Caco-2 (cell line): Measurements from ENCODE around the gene RPL10. TPM values are rescaled to one million over a fixed set of nuclear protein-coding genes. Genes with fewer than 3 reads are reported as not detected.

ENCODE experiments used
- BruUV-seq: library from RNA; stranded (reverse); fragments of 400-500 nt; replicated peaks from 2 replicates; lab custom pipeline; 2021; lab: Mats Ljungman, UMichigan
- CTCF ChIA-PET: fragments of 300-600 bp; sonication (Branson Sonifier 250); formaldehyde crosslinking; loops from one replicate; lab custom pipeline; 2022; ENCODE audit warnings: antibody characterized with exemption; lab: Charles Lee
- POLR2A ChIA-PET: fragments of 300-600 bp; sonication (Branson Sonifier 250); formaldehyde crosslinking; loops from one replicate; lab custom pipeline; 2022; ENCODE audit warnings: antibody characterized with exemption; lab: Charles Lee
- DNase-seq, 2 experiments: peaks; one replicate each; pipeline versions ENCODE4 v3.0.0 to v3.0.0-alpha.2; 2020 to 2022
- H3K27me3 ChIP-seq: replicated peaks from 2 replicates; pipeline ENCODE4 v1.6.0; 2011; ENCODE audit warnings: low read length; ENCODE audit not compliant: control insufficient read depth, insufficient read depth
- H3K36me3 ChIP-seq: 2 replicates; pipeline ENCODE4 v1.5.1; 2011; ENCODE audit warnings: low read length; ENCODE audit not compliant: control insufficient read depth, insufficient read depth
- H3K4me1 ChIP-seq: fragments of 250-450 bp; sonication (Bioruptor Pico); 2 replicates; pipeline ENCODE4 v1.5.1; 2020; ENCODE audit warnings: mild to moderate bottlenecking
- H3K4me3 ChIP-seq: 2 replicates; pipeline ENCODE4 v1.5.1; 2011; ENCODE audit warnings: low read depth, mild to moderate bottlenecking, control low read depth, low read length
- H3K9me3 ChIP-seq: fragments of 250-450 bp; sonication (Bioruptor Pico); 2 replicates; pipeline ENCODE4 v1.5.1; 2020; ENCODE audit warnings: mild to moderate bottlenecking, moderate library complexity
- H3K27ac Mint-ChIP-seq: one replicate; pipeline ENCODE4 v1.8.0; 2022; ENCODE audit warnings: mixed read lengths; ENCODE audit not compliant: unreplicated experiment
- H3K27me3 Mint-ChIP-seq: one replicate; pipeline ENCODE4 v1.8.0; 2022; ENCODE audit warnings: mixed read lengths; ENCODE audit not compliant: insufficient read depth, unreplicated experiment
- H3K36me3 Mint-ChIP-seq: one replicate; pipeline ENCODE4 v1.8.0; 2022; ENCODE audit warnings: mild to moderate bottlenecking, mixed read lengths; ENCODE audit not compliant: insufficient read depth, unreplicated experiment
- H3K4me1 Mint-ChIP-seq: one replicate; pipeline ENCODE4 v1.8.0; 2022; ENCODE audit warnings: low read depth, mixed read lengths; ENCODE audit not compliant: unreplicated experiment
- H3K4me3 Mint-ChIP-seq: one replicate; pipeline ENCODE4 v1.8.0; 2022; ENCODE audit warnings: mild to moderate bottlenecking, moderate library complexity, mixed read lengths; ENCODE audit not compliant: unreplicated experiment
- H3K9me3 Mint-ChIP-seq: one replicate; pipeline ENCODE4 v1.8.0; 2022; ENCODE audit warnings: mixed read lengths; ENCODE audit not compliant: unreplicated experiment
- intact Hi-C: fragments of 100-400 bp; cut with micrococcal nuclease; formaldehyde crosslinking; loops from one replicate; pipeline ENCODE4 v1.10.0; 2022; ENCODE audit not compliant: unreplicated experiment
- total RNA-seq: library from RNA; stranded (reverse); gene quantifications from 2 replicates; pipeline ENCODE4 v1.2.3, GENCODE V29; 2022
- TF ChIP-seq, protein P1 (sequence below), 2 experiments: fragments of 200-600 bp in 1 of 2; IDR thresholded peaks; 1 replicate in 1 of 2; 2 replicates in 1 of 2; pipeline versions ENCODE4 v1.5.1 to v1.8.0; 2011 to 2022; ENCODE audit warnings: antibody characterized with exemption in 1 of 2, control low read depth in 1 of 2, inconsistent platforms in 1 of 2, low read depth in 1 of 2, low read length in 1 of 2, mild to moderate bottlenecking in 1 of 2, moderate library complexity in 1 of 2; ENCODE audit not compliant: insufficient read depth in 1 of 2, severe bottlenecking in 1 of 2, unreplicated experiment in 1 of 2

The RPL10 gene
- total RNA-seq, 1 experiment from 2014 or later: 2,081 TPM

DNA sequence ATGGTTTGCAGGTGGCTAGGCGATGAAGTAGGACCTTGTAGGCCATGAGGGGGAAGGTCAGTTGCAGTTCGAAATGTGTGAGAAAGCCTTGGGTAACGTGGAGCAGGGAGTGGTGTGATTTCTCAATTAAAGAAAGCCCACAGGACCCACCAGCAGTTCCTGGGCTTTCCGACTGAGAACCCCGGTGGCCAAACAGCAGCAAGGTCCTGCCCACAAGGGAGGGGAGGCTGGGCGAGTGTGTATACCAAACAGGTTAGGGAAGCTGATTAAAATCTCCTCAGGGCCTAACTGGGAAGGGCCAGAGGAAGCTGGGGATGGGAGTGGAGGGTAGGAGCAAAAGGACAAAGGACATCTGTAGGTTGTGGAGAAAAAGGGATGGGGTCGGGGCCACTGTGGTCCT lies 32.7 kb downstream of the RPL10 start:
- H3K36me3 Mint-ChIP-seq: peaks cover 11% of the 10 kb centered on the region
- Histone ChIP-seq H3K36me3 (no peaks in the 10 kb centered on the region), H3K9me3 (no peaks in the 10 kb centered on the region), H3K4me1 (peaks cover 10% of the 10 kb centered on the region; the same call in 1 of the 2 replicates), H3K27me3 (no peaks in the 10 kb centered on the region), H3K4me3 (no peak overlapping the region)
- no TSS peak for BruUV-seq
- no peaks in the 10 kb centered on the region for H3K27me3 Mint-ChIP-seq
- ChIA-PET CTCF (no interaction called here), POLR2A (no interaction called here)
- peak overlapping the region; percentile 18 for H3K4me3 Mint-ChIP-seq
- TF ChIP-seq, protein P1, sequence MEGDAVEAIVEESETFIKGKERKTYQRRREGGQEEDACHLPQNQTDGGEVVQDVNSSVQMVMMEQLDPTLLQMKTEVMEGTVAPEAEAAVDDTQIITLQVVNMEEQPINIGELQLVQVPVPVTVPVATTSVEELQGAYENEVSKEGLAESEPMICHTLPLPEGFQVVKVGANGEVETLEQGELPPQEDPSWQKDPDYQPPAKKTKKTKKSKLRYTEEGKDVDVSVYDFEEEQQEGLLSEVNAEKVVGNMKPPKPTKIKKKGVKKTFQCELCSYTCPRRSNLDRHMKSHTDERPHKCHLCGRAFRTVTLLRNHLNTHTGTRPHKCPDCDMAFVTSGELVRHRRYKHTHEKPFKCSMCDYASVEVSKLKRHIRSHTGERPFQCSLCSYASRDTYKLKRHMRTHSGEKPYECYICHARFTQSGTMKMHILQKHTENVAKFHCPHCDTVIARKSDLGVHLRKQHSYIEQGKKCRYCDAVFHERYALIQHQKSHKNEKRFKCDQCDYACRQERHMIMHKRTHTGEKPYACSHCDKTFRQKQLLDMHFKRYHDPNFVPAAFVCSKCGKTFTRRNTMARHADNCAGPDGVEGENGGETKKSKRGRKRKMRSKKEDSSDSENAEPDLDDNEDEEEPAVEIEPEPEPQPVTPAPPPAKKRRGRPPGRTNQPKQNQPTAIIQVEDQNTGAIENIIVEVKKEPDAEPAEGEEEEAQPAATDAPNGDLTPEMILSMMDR (IDR thresholded peaks at IDR 0.05; ENCODE audit: insufficient read depth in 1 of 2, low read depth in 1 of 2, low read length in 1 of 2, severe bottlenecking in 1 of 2, unreplicated experiment in 1 of 2): no peak
- H3K9me3 Mint-ChIP-seq: no peaks in the 10 kb centered on the region
- H3K27ac Mint-ChIP-seq: no peak overlapping the region
- no peak for DNase-seq
- H3K4me1 Mint-ChIP-seq: peaks cover 14% of the 10 kb centered on the region
- intact Hi-C loops: no loop called here

DNA sequence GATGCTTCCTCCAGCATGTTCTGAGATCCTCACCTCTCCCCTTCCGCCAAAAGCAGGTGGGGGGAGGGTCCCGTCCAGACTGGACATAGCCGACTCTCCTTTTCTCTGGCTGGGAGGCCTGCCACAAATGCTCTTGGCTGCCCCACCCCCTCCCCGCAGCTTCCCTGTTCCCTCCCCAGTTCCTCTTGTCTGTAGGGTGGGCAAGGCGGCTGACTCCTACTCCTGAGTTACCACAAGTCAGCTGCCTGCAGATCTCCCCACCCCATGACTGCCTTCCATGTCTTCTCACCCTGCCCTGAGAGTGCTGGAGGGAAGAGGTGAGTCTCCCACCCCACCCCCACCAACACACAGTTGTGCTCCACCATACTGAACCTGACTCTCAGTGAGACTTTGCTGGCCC lies 33.2 kb downstream of the RPL10 start:
- TF ChIP-seq, protein P1 (IDR thresholded peaks at IDR 0.05; ENCODE audit: insufficient read depth in 1 of 2, low read depth in 1 of 2, low read length in 1 of 2, severe bottlenecking in 1 of 2, unreplicated experiment in 1 of 2): no peak
- no peaks in the 10 kb centered on the region for H3K9me3 ChIP-seq
- Mint-ChIP-seq H3K27ac (no peak overlapping the region), H3K36me3 (peaks cover 11% of the 10 kb centered on the region), H3K9me3 (no peaks in the 10 kb centered on the region), H3K27me3 (no peaks in the 10 kb centered on the region), H3K4me3 (no peak overlapping the region), H3K4me1 (peaks cover 14% of the 10 kb centered on the region)
- H3K27me3 ChIP-seq: no peaks in the 10 kb centered on the region
- no peak for DNase-seq
- no TSS peak for BruUV-seq
- intact Hi-C loops: no loop called here
- H3K36me3 ChIP-seq: no peaks in the 10 kb centered on the region
- H3K4me1 ChIP-seq: peaks cover 10% of the 10 kb centered on the region; the same call in 1 of the 2 replicates
- H3K4me3 ChIP-seq: no peak overlapping the region
- CTCF ChIA-PET: no interaction called here
- POLR2A ChIA-PET: no interaction called here

DNA sequence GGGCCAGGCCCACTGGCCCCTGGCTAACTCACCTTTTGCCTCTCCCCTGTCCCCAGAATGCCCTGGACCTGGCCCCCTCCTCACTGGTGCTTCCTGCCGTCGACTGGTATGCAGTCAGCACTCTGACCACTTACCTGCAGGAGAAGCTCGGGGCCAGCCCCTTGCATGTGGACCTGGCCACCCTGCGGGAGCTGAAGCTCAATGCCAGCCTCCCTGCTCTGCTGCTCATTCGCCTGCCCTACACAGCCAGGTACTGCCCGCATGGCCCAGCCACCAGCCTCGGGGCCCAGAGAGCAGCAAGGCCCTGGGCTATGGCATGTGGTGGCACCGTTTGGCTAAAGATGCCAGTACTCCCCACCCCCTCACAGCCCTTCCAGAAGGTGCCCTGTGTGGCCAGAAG lies 34.0 kb downstream of the RPL10 start:
- H3K4me3 Mint-ChIP-seq: no peak overlapping the region
- intact Hi-C loops: no loop called here
- H3K36me3 ChIP-seq: no peaks in the 10 kb centered on the region
- H3K9me3 ChIP-seq: no peaks in the 10 kb centered on the region
- H3K4me3 ChIP-seq: no peak overlapping the region
- peaks cover 11% of the 10 kb centered on the region for H3K36me3 Mint-ChIP-seq
- no peak overlapping the region for H3K27ac Mint-ChIP-seq
- no peaks in the 10 kb centered on the region for H3K9me3 Mint-ChIP-seq
- ChIA-PET POLR2A (no interaction called here), CTCF (no interaction called here)
- no peaks in the 10 kb centered on the region for H3K27me3 ChIP-seq
- BruUV-seq: no TSS peak
- H3K4me1 Mint-ChIP-seq: peaks cover 14% of the 10 kb centered on the region
- H3K4me1 ChIP-seq: peaks cover 10% of the 10 kb centered on the region; the same call in 1 of the 2 replicates
- DNase-seq: no peak
- TF ChIP-seq, protein P1 (IDR thresholded peaks at IDR 0.05; ENCODE audit: insufficient read depth in 1 of 2, low read depth in 1 of 2, low read length in 1 of 2, severe bottlenecking in 1 of 2, unreplicated experiment in 1 of 2): no peak
- H3K27me3 Mint-ChIP-seq: no peaks in the 10 kb centered on the region
